Brain pericyte (primary cell): Measurements from ENCODE around the gene LCN1.

ENCODE experiments used
- DNase-seq: peaks from one replicate; pipeline ENCODE4 v3.0.0-alpha.2; 2012; ENCODE audit warnings: low read depth, low spot score

The LCN1 gene

DNA sequence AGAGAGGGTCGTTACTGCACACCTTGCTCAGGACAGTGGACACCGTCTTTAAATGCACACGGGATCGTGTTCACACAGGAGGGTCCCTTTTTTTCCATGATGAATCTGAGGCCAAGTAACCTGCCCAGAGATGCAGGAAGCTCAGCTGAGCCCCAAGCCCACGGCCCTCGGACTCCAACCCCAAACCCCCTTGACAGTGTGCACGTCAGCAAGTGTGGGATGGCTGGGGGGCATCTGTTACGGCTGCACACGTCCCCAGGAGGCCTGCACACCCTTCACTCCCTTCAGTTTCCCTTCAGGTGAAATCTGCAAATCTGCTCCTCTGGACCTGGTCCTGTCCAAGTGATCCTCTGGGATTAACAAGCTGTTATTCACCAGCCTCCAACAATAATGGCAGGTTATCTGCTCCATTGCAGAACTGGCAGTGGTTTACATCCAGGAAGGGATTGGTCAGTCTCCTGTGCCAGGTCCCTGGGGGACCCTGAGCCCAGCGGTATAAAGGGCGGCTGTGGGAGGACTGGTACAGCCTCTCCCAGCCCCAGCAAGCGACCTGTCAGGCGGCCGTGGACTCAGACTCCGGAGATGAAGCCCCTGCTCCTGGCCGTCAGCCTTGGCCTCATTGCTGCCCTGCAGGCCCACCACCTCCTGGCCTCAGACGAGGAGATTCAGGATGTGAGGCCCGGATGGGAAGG, at the start of gene LCN1:
Gene LCN1, plus strand, starts transcription at position 525 of the 692 bp plus-strand sequence. Its CDS starts 58 bp downstream, at position 583.
- no peak for DNase-seq

DNA sequence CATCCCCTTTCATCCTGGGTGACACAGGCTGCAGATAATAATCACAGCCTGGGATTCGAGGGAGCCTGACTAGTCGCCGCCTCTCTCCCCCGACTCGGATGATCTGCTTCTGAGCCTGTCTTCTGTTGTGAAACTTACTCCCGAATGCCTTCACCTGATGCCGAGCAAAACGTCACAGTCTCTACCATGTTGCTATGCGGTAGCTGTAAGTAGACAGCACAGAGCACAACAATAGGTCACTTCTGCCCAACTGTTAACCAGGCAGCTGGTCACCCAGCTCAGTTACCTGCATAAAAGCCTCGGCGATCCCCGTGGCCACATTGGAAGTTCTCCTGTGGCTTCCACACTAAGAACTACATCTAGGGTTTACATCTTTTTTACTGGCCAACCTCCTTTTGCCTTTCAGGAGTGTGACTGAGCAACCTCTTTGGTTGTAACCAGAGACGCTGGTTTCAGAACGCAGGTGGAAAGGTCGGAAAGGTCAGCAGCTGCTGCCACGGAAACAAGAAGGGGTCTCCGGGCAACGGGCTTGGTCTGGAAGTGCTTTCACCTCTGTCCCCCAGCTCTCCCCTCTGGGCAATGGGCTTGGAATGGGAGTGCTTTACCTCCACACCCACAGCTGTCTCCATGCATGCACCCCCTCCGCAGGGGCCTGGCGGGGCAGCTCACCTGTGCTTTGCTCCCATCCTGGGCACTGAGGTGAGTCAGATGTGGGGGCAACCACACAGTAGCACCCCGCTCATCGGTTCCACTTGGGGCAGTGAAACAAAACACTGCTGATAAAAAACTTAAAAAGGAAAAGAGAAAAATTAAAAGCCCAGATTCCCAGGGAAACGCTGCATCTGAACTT, 49.2 kb upstream of the LCN1 start:
- no peak for DNase-seq

DNA sequence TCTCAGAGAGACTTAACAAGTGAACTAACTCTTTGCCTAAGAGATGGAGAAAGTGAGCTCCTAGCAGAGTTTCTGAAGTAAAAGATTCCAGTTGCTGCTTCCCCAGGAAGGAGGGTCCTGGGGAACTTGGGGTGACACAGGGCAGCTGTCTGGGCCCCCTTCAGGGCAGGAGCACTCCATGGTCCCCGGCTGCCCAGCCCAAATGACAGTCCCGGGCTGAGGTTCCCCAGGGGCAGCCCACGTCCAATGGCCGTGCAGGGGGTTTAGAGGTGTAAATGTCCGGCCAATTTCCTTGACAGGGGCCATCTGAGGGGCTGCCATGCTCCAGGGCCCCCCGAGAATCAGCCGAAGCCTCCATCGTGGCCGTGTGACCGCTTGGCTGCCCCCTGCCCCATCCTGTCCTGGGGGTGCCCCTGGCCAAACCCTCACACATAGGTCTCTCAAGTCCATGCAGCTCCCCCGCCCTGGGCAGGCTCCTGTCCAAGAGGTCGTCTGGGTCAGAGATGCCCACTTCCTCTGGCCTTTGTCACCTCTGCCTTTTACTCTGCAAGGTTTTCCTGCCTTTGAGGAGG, 47.2 kb upstream of the LCN1 start:
- DNase-seq: no peak

DNA sequence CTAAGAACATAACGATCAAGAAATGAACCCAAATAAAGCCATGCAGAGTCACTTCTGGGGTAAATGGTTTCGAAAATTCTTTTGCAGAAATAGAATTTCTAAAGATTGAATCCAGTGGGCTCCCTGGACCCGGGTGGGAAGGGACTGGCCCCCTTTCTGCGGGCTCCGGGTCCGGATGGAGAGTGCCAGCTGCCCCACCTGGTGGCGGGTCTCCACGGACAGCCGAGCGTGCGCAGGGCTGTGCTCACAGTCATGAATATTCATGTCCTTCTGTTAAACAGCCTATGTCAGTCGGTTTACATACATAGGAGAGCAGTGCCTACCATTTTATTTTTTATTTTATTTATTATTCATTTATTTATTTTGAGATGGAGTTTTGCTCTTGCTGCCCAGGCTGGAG, 46.3 kb upstream of the LCN1 start:
- DNase-seq: no peak

DNA sequence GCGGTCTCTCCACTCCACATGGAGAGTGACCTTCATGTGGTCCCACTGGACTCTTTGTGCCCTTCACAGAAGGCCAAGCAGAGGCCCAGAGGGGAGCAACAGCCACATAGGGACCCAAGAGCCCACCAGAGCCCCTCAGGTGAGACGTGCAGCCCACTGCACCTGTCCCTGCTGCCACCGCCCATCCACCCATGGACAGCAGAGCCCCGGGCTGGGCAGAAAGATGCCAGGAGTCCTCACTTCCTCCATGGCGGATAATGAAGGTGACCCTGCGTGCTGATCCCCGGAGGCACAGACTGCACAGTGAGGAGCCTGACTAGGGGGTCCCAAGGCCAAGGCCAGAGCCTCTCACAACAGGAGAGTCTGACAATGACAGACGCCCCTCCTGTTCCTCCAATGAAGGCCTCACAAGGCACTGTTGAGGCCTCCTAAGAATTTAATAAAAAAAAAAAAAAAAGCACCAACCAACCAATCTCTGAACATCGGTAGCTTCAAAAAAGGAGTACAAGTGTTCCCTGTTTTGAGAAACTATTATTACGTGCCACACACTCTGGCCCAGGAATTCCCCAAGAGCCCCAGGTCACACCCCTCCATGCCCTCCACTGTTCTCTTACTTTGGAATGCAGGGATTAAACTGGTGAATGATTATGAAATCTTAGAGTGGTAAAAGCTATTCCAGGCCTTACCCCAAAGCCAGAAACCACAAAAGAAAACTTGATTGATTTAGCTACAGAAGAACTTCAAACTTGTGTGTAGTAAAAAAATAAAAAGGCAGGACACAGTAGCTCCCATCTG, 44.5 kb upstream of the LCN1 start:
- DNase-seq: no peak

DNA sequence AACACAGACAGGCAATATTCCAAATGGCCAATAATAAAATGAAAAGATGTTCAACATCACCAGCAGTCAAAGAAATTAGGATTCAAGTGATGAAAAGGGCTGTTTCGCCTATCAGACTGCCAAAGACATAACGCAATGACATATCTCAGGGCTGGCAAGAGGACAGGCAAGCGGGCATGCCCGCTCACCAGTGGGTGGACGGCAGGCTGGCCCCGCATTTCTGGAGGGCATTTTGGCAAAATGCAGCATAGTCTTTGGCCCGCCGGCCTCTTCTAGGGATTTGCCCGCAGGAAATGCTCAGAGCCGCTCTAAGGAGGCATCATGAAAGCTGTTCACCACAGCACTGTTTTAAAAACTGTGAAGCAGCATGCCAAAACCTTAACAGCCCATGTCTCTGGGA, 43.0 kb upstream of the LCN1 start:
- DNase-seq: no peak

DNA sequence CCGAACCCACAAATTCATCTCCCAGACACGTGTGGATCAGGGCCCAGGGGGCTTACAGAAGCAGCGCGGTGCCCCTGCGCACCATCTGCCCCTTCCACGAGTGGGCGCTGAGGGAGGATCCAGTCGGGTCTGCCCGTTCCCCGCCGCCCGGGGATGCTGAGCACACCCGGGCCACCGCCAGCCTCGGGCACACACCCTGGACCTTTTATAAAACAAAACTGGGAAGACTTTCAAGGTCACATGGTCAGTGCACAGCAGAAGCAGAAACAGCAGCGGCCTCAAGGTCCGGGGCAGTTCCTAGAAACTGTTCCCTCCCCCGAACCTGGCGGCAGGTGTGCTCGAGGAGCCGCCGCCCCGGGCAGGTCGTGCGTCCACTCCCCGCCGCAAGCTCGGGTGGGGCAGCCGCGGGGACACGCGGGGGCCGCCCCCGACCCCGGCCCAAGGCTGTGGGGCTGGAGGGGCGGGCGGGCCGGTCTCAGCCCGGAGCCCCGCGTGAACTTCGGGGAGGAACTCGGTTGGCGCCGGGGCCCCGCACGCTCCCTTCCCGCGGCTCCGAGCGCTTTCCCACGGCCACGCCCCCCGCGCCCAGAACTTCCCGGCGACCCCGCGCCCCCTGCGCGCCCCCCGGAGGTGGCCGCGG, 42.3 kb upstream of the LCN1 start:
- DNase-seq: no peak

DNA sequence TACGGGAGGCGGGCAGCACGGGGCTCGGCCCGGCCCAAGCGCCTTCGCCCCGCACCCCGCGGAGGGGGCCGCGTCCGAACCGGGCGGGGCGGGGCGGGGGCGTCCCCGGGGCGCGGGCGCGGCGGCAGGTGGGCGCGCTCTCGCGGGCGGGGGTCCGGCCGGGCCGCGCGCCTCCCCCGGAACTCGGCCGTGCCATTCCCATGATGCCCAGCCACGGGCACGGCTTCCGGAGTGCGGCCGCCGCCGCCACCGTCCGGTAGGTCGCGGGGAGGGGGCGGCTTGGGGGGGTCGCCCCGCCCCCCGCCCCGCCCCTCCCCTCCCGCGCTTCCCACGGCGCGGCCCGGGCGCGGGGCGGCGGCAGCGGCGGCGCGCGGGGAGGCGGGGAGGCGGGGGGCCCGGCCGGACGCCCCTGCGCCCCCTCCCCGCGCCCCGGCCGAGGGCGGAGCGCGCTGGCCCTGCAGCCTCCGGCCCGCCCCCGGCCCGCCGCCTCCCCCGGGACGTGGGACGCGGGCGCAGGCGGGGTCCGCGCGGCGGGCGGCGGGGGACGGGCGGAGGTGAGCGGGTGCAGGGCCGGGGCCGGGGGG, 41.7 kb upstream of the LCN1 start, which contains the start of gene PPP1R26:
Gene PPP1R26, plus strand, starts transcription at position 314 of the 584 bp plus-strand sequence. CDS start 4,729 bp downstream, outside the sequence.
- DNase-seq: no peak

DNA sequence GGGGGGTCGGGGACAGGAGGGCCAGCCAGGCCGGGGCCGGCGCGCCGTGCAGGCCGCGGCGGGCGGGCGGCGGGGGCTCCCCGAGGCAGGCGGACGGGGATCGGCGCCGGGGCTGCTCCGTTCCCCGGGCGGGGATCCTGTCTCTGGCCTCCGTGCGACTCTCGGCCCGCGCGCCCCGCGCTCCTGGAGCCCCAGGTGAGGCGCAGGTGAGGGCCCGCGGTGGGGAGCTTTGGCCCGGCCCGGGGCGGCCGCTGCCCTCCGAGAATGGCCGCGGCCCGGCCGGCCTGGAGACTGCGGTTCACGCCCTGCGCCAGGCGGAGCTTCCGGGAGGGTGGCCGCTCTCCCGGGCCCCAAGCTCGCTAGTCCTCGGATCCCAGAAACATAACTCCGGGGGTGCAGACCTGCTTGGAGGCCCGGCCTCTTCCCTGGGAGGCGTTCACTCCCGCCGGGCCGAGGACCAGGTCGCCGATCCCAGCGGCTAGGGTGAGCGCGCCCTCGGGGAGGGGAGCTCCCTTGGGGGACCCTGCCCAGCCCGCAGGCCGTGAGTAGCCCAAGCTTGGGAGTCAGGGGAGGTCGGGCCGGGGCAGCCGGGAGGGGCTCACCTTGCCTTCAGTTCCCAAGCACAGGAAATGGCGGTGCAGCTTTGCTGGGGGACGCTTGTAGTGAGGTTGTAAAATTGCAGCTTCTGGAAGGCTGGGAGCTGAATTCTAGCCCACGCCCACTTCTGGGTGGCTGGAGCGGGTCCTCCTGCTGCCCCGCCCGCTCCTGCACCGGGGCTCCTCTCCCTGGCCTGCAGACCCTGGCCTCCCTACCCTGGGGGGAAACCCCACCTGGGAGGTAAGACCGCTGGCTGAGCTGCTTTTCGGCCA, 40.9 kb upstream of the LCN1 start:
- no peak for DNase-seq

DNA sequence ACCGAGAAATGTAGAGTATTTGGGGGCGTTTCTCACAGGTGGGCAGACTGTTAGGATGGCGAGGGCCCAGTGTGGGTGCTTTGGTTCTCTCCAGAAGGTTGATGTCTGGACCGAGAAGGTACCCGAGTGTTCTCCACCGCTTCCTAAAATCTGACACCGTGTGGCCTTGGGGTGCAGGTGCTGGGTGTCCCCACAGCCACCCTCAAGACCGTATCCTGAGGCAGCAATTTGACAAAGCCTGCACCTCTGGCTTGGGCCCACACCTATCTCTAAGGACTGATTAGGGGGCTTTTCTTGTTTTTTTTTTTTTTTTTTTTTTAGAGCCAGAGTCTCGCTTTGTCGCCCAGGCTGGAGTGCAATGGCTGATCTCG, 40.3 kb upstream of the LCN1 start:
- DNase-seq: no peak

DNA sequence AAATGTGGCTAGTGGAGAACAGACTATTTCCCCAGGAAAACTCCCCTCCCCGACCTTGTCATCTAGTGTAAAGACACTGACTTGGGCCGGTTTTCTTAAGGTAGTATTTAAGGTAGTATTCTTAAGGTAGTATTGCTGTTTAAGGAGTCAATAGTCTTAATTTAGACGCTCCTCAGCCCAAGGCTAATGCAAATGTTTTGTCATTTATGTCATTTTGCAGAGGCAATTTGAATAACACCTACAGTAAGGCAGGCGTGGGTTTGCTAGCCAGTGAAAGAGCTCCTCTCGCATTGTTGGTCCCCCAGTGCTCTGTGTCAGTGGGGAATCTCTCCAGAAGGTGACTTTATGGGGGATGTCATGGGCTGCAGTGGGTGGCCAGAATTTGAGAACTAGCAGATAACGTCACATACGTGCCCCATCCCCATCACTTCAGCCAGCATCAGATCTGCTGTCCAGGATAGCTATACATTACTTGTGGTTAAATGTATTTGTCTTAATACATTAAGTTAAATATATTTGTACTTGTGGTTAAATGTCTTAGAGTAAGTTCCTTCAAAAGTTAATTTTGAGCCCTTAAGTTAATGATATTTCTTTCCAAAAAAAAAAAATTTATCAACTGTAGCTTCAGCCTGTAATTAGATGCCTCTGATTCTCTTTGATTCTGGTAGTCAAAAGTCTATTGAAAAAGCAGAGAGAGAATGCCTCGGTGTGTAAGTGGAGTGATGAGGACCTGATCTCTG, 39.1 kb upstream of the LCN1 start:
- DNase-seq: no peak

DNA sequence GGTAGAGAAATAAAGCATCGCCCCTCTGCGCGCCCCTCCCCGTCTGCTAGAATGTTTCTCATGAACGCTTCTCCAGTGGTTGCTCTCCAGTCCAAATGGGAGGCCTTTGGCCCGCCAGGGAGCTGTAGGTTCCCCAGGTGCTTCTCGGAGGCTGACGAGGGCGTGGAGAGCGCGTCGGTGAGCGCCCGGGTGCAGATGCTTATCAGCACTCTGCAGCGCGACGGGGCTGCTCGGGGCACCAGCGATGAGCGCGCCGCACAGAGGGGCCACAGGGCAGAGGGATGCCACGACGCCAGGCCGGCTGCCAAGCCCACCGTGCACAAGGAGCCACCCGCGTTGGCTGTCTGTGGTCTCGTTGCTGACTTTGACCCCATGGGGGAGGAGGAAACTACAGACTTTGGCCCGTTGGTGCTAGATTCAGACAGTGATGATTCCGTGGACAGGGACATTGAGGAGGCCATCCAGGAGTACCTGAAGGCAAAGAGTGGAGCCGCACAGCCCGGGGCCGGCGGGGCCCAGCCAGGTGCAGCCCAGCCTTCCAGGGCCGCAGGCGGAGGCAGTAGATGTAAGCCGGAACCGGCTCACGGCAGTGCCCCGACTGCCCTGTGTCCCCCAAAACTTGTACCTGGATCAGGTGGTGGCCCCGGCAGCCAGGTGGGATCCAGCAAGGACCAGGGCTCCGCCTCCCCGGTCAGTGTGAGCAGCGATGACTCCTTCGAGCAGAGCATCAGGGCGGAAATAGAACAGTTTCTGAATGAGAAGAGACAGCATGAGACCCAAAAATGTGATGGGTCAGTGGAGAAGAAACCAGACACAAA, 36.6 kb upstream of the LCN1 start:
- DNase-seq: no peak

DNA sequence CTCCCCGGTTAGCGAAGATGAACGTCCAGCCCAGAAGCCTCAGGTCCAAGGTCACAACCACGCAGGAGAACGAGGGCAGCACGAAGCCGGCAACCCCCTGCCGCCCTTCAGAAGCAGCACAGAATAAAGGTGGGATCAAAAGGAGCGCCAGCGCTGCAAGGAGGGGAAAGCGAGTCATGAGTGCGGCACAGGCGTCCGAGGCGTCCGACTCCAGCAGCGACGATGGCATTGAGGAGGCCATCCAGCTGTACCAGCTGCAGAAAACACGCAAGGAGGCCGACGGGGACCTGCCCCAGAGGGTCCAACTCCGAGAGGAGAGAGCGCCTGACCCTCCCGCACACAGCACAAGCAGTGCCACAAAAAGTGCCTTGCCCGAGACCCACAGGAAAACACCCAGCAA, 35.9 kb upstream of the LCN1 start:
- no peak for DNase-seq

DNA sequence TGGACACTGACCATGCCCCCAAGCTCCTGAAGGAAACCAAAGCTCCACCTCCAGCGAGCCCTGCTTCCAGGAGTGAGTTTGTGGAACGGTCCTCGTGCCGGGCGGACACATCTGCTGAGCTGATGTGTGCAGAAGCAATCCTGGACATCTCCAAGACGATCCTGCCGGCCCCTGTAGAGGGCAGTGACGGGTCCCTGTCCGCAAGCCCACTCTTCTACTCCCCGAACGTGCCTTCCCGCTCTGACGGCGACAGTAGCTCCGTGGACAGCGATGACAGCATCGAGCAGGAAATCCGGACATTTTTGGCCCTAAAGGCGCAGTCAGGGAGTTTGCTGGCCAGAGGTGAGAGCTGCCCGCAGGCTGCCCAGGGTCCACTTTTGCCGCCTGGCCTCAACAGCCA, 35.4 kb upstream of the LCN1 start:
- no peak for DNase-seq

DNA sequence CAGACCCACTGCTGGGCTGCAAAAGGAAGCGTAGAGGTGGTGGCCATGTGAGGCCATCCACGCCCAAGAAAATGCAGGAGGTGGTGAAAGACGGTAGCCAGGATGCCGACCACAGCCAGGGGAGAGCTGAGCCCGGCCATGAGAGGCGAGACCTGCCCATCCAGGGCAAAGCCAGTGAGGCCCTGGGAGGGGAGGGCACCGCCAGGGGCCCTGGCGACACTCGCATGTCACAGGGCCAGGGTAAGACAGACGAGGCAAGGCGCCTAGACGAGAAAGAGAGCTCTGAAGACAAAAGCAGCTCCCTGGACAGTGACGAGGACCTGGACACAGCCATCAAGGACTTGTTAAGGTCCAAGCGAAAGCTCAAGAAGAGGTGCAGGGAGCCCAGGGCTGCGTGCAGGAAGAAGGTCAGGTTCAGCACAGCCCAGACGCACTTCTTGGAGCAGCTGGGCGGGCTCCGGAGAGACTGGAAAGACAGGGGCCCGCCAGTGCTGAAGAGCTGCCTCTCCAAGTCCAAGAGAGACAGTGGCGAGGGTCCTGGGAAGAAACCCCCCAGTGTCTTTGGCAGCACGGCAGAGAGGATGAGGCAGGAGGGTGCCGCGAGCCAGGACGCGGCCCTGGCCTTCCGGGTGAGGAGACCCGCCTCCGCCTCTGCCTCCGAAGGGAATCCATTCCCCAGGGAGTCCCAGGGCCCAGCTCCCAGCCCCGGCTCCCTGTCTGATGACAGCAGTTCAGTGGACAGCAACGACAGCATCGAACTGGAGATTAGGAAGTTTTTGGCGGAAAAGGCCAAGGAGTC, 34.8 kb upstream of the LCN1 start:
- no peak for DNase-seq

DNA sequence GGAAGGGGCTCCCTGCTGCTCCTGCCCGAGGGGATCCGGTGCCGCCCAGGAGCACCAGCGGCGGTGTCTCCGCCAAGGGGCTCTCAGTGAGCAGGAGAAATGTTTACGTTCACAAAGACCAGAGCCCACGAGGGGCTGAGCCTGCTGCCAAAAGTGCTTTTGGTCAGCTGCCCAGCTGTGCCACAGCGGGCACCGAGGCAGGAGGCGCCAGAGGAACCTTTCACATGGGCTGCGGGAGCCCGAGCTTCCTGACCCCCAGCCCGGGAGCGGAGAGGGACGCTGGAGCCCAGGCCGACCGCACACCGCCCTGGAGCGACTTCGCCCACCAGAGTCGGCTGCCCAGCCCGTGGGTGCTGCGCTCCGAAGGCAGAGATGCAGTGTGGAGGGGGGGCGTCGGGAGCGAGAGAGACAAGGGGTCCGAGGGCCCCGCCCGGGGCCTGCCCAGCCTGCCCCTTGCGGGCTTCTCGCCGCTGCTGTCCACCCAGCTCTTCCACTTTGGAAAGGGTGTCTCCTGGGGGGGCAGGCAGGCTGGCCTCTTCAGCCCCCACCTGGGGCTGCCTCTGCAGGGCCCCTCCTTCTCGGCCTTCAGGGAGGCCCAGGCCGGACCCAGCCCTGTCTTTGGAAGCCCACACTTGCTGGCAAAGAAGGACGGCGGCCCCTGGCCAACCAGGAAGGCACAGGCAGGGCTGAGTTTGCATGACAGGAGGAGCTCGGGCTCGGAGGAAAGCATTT, 33.8 kb upstream of the LCN1 start:
- no peak for DNase-seq

DNA sequence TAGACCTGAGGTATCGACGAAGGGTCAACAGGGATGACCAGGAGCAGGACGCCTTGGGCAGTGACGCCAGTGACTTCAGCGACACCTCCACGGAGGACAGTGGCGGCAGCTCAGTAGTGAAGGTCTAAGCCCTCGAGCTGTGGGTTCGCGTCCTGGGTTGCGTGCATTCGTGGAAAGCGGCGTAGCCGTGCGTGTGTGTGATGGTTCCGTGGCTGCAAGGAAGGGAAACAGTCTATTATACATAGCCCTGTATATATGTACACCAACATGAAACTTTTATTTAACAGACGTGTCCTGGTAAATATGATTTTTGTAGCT, 33.3 kb upstream of the LCN1 start:
- DNase-seq: no peak
